Peyer's patch (tissue), 4 donors: ENCODE data around the gene KLHL2. TPM values are rescaled to one million over a fixed set of nuclear protein-coding genes. Genes with fewer than 3 reads are reported as not detected.
"Not testable (repeated sequence)": the region's sequence is repeated elsewhere in the genome, so short reads cannot be mapped to it uniquely, and the experiment has no call there.

Source experiments
- DNase-seq, 3 donors: peaks; one replicate each; pipeline ENCODE4 v3.0.0-alpha.2; 2017 to 2019
- H3K27ac ChIP-seq, 4 donors: fragments of 200-600 bp; sonication (generic); one replicate each; pipeline ENCODE4 v1.5.1; 2016 to 2019
- H3K27me3 ChIP-seq, 2 donors: fragments of 200-600 bp; sonication (generic); one replicate each; pipeline ENCODE4 v1.5.1; 2019
- H3K36me3 ChIP-seq, 3 donors: fragments of 200-600 bp; sonication (generic); one replicate each; pipeline ENCODE4 v1.5.1; 2016 to 2019
- H3K4me1 ChIP-seq, 4 donors: fragments of 200-600 bp; sonication (generic); one replicate each; pipeline ENCODE4 v1.5.1; 2016 to 2019
- H3K4me3 ChIP-seq, 4 donors: fragments of 200-600 bp; sonication (generic); 1 replicate in 3 of 4; 2 replicates in 1 of 4; pipeline ENCODE4 v1.5.1; 2016 to 2019; ENCODE audit warnings: mild to moderate bottlenecking in 1 of 4
- H3K9me3 ChIP-seq, 4 donors: fragments of 200-600 bp; sonication (generic); one replicate each; pipeline ENCODE4 v1.5.1; 2016 to 2019; ENCODE audit warnings: mild to moderate bottlenecking in 1 of 4
- POLR2A ChIP-seq, 2 donors: fragments of 450-650 bp; IDR thresholded peaks; one replicate each; pipeline ENCODE4 v1.5.1; 2017; ENCODE audit warnings: antibody characterized with exemption in 2 of 2, mild to moderate bottlenecking in 2 of 2, moderate library complexity in 2 of 2
- total RNA-seq, 4 donors: library from RNA; depleted of rRNA; stranded (reverse); fragments of >200 nt; gene quantifications; one replicate each; pipeline ENCODE4 v1.1.0, GENCODE V29; 2016
- TF ChIP-seq, protein P1 (sequence below), 6 experiments: fragments of 450-650 bp in 4 of 6; fragments of 200-600 bp in 2 of 6; sonication (generic) in 1 of 6; IDR thresholded peaks; one replicate each; pipeline ENCODE4 v1.5.1; 2017 to 2019; ENCODE audit warnings: antibody characterized with exemption in 6 of 6, mild to moderate bottlenecking in 3 of 6, moderate library complexity in 1 of 6

The KLHL2 gene
- total RNA-seq, 4 donors from 2014 or later, result 6.1 to 26.4 (median 10.6) TPM

DNA sequence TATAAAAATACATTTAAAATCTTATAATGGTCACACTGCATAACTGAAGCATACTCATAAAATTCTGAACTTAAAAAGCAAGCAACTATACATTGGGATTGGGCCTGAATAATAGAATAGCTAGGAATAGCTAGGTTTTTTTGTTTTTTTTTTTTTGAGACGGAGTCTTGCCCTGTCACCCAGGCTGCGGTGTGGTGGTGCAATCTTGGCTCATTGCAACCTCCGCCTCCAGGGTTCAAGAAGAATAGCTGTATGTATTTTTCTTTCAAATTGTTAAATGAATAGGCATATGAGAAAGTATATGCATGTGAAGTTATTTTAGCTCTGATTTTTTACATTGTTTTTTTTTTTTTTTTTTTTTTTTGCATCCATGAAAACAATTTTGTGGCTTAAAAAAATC is 56.1 kb downstream of the KLHL2 start:
- H3K27me3 ChIP-seq, H3K9me3 ChIP-seq, H3K4me1 ChIP-seq, H3K4me3 ChIP-seq, DNase-seq, H3K27ac ChIP-seq, H3K36me3 ChIP-seq: not testable (repeated sequence)

DNA sequence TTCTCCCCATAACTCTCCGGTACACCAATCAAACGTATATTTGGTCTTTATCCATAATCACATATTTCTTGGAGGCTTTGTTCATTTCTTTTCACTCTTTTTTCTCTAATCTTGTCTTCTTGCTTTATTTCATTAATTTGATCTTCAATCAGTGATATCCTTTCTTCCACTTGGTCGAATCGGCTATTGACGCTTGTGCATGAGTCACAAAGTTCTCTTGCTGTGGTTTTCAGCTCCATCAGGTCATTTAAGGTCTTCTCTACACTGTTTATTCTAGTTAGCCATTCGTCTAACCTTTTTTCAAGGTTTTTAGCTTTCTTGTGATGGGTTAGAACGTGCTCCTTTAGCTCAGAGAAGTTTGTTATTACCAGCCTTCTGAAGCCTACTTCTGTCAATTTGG is 62.6 kb downstream of the KLHL2 start:
- H3K27ac ChIP-seq, H3K4me1 ChIP-seq, H3K4me3 ChIP-seq, H3K36me3 ChIP-seq, H3K9me3 ChIP-seq, H3K27me3 ChIP-seq, DNase-seq: not testable (repeated sequence)

DNA sequence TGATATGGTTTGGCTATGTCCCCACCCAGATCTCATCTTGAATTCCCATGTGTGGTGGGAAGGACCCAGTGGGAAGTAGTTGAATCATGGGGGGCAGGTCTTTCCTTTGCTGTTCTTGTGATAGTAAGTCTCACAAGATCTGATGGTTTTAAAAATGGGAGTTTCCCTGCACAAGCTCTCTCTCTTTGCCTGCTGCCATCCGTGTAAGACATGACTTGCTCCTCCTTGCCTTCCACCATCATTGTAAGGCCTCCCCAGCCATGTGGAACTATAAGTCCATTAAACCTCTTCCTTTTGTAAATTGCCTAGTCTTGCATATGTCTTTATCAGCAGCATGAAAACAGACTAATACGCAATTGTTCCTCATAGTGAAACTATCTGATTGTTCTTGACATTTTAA is 66.1 kb downstream of the KLHL2 start:
- not testable (repeated sequence) for H3K36me3 ChIP-seq, H3K9me3 ChIP-seq

DNA sequence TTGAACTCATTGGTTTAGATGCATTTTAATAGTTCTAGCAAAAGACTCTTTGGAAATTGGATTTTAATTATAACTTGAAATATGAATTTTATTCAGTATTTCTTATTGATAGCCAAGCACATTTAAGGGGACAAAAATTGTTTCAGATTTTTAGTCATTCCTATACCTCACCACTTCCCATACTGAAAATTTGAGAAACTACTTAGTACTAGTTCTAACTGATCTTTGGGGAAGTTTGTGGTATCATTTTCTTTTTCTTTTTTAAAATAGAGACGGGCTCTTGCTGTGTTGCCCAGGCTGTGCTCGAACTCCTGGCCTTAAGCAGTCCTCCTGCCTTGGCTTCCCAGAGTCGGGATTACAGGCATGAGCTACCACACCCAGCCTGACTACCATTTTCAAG is 68.0 kb downstream of the KLHL2 start:
- not testable (repeated sequence) for H3K27ac ChIP-seq, DNase-seq, H3K4me1 ChIP-seq, H3K27me3 ChIP-seq, H3K36me3 ChIP-seq, H3K9me3 ChIP-seq, H3K4me3 ChIP-seq

More for the DNA sequence above, 66.1 kb downstream of the KLHL2 start:
- not testable (repeated sequence) for DNase-seq, H3K27ac ChIP-seq, H3K4me3 ChIP-seq, H3K4me1 ChIP-seq, H3K27me3 ChIP-seq

DNA sequence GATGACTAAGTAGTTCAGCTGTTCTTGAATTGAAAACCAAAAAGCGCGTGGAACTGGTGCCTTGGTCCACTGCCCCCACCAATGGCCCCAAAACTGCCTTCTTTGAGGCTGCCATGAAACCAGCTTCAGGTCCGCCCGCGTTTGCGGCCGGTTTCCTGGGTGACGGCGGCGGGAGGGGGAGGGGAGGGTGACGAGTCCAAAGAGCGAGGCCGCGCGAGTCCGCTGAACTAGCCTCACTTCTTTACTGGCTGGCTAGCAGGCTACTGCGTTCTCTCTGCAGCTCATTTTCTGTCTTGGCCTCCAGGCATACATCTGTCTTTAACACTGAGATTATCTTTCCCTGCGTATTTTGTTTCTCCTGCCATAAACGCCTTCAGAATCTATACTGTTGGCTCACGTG is 72.2 kb downstream of the KLHL2 start:
- not testable (repeated sequence) for H3K36me3 ChIP-seq, H3K9me3 ChIP-seq, H3K4me3 ChIP-seq

DNA sequence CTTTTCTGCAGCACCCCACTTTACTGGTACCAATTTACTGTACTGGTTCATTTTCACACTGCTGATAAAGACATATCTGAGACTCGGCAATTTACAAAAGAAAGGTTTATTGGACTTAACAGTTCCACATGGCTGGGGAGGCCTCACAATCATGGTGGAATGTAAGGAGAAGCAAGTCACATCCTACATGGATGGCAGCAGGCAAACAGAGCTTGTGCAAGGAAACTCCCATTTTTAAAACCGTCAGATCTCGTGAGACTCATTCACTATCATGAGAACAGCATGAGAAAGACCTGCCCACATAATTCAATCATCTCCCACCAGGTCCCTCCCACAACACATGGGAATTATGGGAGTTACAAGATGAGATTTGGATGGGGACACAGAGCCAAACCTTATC is 77.3 kb downstream of the KLHL2 start:
- not testable (repeated sequence) for H3K4me1 ChIP-seq, H3K27me3 ChIP-seq, H3K36me3 ChIP-seq, H3K27ac ChIP-seq, H3K9me3 ChIP-seq, DNase-seq, H3K4me3 ChIP-seq

More for the DNA sequence above, 72.2 kb downstream of the KLHL2 start:
- not testable (repeated sequence) for H3K27ac ChIP-seq, H3K4me1 ChIP-seq, DNase-seq, H3K27me3 ChIP-seq

DNA sequence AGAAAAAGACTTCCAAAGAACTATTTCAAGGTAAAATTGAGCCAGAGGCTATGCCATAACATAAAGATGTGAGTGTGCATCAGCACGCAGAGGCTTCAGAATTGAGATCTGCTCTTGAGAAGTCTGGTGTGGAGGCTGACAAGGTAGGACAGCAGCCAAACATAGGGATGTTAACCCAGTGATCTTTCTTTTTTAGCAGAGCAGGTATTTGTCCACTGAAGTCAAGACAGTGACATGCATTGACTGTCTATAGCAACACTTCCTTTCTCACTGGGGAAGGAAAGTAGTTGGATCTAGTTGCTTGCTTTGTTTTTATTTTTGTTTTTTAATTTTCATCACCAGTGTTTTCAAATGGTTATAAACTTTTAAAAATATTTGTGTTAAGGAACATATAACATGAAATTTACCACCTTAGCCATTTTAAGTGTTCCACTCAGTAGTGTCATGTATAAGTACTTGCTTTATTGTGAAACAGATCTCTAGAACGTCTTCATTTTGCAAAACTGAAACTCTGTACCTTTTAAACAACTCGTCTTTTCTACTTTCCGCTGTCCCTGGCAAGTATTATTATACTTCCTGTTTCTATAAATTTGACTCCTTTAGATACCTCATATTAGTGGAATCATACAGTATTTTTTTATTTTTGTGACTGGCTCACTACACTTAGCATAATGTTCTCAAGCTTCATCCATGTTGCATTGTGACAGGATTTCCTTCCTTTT is 79.4 kb downstream of the KLHL2 start:
- H3K27ac ChIP-seq, result peak overlapping the region in 1 of 4 donors; percentile 25
- not testable (repeated sequence) for DNase-seq, H3K27me3 ChIP-seq, H3K4me3 ChIP-seq, H3K36me3 ChIP-seq, H3K9me3 ChIP-seq, H3K4me1 ChIP-seq

DNA sequence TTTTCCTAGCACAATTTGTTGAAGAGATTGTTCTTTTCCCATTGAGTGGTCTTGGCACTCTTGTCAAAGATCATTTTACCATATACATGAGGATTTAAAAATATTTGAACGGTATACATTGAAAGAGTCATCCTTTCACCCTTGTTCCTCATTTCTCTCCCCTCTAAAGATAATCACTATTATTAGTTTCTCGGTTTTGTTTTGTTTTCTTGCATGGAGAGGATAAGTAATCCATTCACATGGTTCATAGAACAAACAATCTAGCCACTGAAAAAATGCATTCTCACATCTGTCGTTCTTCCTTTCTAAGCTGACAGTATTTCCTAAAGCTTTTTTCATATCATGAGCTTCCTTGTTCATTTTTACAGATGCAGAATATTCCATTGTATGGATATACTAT is 80.9 kb downstream of the KLHL2 start:
- no peaks in the 10 kb centered on the region for H3K36me3 ChIP-seq
- no peak for DNase-seq
- no peak overlapping the region for H3K27ac ChIP-seq
- H3K27me3 ChIP-seq, result no peaks in the 10 kb centered on the region
- H3K4me1 ChIP-seq, result no peaks in the 10 kb centered on the region
- TF ChIP-seq, protein P1, sequence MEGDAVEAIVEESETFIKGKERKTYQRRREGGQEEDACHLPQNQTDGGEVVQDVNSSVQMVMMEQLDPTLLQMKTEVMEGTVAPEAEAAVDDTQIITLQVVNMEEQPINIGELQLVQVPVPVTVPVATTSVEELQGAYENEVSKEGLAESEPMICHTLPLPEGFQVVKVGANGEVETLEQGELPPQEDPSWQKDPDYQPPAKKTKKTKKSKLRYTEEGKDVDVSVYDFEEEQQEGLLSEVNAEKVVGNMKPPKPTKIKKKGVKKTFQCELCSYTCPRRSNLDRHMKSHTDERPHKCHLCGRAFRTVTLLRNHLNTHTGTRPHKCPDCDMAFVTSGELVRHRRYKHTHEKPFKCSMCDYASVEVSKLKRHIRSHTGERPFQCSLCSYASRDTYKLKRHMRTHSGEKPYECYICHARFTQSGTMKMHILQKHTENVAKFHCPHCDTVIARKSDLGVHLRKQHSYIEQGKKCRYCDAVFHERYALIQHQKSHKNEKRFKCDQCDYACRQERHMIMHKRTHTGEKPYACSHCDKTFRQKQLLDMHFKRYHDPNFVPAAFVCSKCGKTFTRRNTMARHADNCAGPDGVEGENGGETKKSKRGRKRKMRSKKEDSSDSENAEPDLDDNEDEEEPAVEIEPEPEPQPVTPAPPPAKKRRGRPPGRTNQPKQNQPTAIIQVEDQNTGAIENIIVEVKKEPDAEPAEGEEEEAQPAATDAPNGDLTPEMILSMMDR (IDR thresholded peaks at IDR 0.05), result no peak
- no peak for TF ChIP-seq POLR2A (IDR thresholded peaks at IDR 0.05)
- no peaks in the 10 kb centered on the region for H3K9me3 ChIP-seq
- no peak overlapping the region for H3K4me3 ChIP-seq

DNA sequence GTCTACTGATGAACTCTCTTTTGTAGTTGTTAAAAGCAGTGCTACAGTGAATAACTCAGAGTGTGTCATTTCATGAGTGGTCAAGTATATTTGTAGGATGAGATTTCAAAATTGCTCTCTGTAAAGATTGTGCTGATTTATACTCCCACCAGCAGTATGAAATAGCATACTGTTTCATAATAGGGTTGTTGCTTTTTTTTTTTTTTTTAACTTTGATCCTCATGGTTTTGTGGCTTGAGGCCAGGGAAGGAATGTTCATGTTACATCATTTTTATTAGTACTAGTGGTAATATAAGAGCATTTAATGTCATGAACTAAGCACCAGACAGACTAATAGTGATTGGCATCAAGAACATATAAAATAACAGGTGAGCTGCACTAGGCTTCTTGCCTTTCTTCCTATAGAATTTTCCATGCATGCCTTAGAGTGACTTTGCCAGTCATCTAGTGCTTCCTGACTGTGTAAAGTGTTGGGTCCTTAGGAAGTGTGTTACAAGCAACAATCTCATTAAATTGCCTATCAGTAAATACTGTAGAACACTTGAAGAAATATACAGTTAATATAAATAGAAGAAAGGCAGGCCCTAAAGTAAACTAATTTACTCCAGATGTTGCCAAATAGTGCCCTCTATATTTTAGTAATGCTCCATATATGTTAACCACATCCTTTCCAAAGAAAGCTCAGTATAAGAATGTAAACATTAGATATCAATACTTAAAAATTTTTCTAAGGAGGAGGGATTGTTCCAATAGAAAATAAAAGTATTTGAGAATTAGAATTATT is 81.5 kb downstream of the KLHL2 start:
- no peaks in the 10 kb centered on the region for H3K9me3 ChIP-seq
- no peaks in the 10 kb centered on the region for H3K4me1 ChIP-seq
- H3K36me3 ChIP-seq, result no peaks in the 10 kb centered on the region
- no peaks in the 10 kb centered on the region for H3K27me3 ChIP-seq
- H3K27ac ChIP-seq, result no peak overlapping the region
- no peak overlapping the region for H3K4me3 ChIP-seq
- DNase-seq, result no peak
- no peak for TF ChIP-seq POLR2A (IDR thresholded peaks at IDR 0.05)
- TF ChIP-seq, protein P1 (IDR thresholded peaks at IDR 0.05), result no peak
